HG03432 (cell line): ENCODE data around the gene CYREN.
A peak's percentile ranks its signal among the peaks of the same experiment; 100 is the strongest.

Experiments
- ATAC-seq: cut with Tn5 transposase; IDR thresholded peaks from one replicate; pipeline ENCODE4 v1.9.1; 2021; ENCODE audit warnings: mild to moderate bottlenecking, moderate library complexity; ENCODE audit not compliant: unreplicated experiment

Gene CYREN

DNA sequence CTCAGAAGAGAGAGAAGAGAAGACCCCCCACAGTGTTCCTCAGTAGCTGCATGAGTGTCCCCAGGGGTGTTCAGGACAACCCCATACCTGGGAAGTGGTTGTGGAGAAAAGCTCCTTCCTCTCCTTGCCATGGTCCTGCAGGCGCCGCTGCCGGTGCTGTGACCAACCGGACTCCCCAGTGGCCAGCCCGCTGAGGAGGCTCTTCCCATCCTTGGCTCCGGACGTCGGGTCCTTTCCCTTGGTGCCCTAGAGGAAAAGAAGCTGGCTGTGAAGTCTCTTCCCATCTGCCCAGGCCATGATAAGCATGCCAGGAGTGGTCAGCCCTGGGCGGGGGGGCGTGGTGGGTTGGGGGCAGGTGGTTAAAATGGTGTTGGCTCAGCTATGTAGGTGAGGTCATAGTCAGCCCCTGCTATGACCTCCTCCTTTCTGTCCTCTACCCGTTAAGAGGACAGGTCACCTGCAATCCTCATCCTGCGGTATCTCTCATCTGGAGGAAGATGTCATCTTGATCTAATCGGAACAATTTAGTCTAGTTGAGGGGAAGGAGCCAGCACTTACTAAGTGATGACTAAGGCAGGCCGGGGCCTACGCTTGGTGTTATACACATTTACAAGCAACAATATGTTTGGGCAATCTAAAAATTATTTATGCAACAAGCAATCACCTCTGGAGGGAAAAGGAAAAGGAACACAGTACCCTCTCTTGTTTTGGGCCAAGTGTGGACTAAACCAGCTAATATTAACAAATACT is 27.6 kb upstream of the CYREN start:
- no peak for ATAC-seq

DNA sequence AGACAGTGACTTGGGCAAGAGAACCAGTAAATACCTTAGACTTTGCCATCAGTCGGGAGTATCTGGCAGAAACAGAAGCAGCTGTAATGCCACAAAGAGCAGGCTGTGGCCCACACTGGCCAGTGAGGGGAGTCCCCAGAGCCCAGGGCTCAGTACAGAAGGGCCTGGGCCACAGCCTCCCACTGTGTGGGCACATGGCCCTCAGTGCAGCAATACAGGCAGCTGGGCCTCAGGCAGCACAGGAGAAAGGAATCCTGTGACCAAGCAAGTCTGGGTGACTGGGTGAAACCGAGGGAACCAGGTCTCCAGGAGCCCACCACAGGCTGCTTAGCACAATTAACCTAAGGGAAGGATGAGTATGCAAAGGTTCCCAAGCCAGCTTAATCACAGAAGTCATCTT is 26.8 kb upstream of the CYREN start:
- ATAC-seq = no peak

GRCh38 chr7:135195968-135196629 is 25.6 kb upstream of the CYREN start:
- no peak for ATAC-seq

GRCh38 chr7:135195156-135195555 is 24.6 kb upstream of the CYREN start:
- ATAC-seq = no peak

DNA sequence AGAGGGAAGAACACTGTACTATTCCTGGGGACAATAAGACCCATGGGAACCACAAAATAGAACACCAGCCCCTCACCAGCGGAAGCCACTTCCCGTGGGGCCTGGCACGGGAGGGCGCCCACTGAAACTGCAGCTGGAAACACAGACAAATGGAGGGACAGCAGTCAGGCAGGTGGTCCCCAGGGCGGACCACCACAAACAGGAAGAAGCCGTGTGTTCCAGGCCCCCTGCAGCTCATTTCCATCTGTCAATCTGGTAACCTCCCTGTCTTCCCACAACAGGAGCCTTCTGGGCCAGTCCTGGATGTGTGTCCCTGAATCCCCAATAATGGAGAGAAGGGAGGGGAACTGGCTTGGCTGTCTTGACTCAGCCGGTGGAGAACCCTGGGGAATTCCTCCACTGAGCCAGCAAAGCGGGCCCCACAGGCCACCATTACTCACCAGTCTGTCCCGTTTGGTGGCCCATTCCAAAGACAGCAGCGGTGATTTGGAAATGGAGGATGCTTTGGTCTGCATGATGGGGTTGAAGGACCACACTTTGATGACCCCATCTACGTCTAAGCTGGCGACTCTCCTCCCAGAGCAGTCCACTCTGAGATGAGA is 24.1 kb upstream of the CYREN start:
- no peak for ATAC-seq

- ATAC-seq = no peak
Measured at GRCh38 chr7:135193615-135194081, 23.1 kb upstream of the CYREN start.

GRCh38 chr7:135192914-135193536 is 22.5 kb upstream of the CYREN start:
- no peak for ATAC-seq

GRCh38 chr7:135190703-135191102 is 20.2 kb upstream of the CYREN start:
- ATAC-seq = no peak

DNA sequence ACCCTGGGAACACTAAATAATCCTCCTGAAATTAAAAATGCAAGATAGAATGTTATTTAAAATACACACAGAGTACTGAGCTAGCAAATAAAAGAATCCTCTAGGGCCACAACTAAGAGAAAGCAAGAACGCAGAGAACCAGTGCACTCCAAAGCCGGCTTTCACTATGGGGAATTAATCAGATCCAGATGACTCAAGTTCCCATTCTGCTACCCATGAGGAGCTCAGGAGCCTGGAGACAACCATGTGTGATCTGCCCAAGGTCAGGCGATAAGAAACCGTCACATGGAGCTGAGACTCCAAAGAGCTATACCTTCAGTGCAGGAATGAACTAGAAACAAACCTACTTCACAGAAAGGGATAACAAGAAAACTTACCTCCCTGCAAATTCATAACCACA is 19.5 kb upstream of the CYREN start:
- no peak for ATAC-seq

- no peak for ATAC-seq
Measured at GRCh38 chr7:135189221-135189662, 18.7 kb upstream of the CYREN start.

DNA sequence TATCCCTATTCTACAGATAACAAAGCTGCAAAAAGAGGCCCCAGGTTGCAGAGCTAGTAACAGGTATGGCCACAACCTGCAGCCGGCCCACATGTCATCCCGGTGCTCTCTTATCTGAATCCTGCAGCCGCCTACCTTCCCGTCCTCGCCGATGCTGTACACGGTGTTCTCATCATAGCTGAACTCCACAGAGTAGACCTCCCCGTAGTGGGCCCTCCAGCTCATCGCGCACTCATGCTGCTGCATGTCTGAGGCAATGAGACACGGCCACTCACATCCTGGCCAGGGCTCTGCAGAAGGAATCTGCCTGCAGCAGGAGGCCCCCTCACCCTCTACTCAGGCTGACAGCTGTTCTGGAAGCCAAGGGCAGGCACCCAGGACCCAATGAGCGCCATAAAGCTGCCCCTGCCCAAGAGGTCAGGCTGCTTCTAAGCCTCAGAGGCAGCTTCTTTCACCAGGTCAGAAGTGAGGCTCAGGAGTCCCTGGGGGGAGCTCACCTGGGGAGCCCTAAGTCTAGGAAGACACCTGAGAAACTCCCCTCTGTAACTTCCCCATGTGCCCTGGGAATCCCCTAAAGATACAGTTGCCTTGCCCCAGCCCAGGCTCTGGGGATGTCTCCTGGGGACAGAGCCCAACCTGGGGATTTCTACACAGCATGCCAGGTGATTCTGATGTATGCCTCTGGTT is 17.9 kb upstream of the CYREN start:
- ATAC-seq = peak; percentile 54

DNA sequence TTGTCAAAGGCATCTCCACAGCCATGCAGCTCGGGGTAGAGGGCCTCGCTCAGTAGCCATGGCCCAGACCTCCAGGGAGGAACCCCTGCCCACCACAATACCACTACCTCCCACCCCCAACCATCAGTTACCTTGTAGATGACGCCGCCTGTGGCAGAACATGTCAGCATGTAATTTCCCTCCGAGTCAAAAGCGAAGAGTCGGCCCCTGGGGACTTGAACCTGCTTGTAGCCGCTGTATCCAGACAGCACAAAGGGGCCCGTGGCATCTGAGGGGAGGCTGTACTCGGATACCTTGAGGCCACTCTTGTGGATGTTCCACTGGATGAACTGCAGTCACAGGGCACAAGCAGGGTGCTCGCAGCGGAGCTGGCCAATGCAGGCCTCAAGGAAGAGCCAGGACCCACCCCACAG is 16.3 kb upstream of the CYREN start:
- no peak for ATAC-seq

GRCh38 chr7:135186261-135186540 is 15.7 kb upstream of the CYREN start:
- ATAC-seq = no peak

- no peak for ATAC-seq
Measured at GRCh38 chr7:135185471-135186260, 15.2 kb upstream of the CYREN start.

DNA sequence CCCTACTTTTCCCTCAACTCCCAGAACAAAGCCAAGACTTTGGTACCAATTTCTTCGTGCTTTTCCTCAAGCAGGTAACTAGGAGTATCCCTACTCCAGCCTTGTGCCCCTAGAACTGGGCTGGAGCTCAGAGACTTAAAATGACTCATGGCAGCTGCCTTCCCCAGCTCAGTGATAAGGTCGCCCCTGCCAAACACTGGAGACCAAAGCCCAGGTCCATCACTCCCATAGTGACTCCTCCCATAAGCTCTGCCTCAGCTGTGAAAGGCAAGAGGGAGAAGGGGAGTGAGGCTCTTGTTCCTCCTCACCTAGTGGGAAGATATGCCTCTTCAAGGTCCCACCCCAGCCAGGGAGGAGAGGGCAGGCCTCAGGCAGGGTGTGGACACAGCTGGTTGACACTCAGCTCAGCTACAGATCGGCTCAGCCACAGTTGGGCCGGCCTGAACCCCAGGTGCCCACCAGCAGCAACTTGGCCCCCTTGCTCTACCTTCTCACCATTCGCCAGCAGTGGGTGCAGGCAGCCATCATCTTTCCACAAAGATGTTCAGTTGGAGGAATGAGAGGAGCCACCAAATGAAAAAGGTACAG is 13.8 kb upstream of the CYREN start:
- no peak for ATAC-seq

- ATAC-seq = no peak
Measured at GRCh38 chr7:135183478-135183877, 13.0 kb upstream of the CYREN start.

DNA sequence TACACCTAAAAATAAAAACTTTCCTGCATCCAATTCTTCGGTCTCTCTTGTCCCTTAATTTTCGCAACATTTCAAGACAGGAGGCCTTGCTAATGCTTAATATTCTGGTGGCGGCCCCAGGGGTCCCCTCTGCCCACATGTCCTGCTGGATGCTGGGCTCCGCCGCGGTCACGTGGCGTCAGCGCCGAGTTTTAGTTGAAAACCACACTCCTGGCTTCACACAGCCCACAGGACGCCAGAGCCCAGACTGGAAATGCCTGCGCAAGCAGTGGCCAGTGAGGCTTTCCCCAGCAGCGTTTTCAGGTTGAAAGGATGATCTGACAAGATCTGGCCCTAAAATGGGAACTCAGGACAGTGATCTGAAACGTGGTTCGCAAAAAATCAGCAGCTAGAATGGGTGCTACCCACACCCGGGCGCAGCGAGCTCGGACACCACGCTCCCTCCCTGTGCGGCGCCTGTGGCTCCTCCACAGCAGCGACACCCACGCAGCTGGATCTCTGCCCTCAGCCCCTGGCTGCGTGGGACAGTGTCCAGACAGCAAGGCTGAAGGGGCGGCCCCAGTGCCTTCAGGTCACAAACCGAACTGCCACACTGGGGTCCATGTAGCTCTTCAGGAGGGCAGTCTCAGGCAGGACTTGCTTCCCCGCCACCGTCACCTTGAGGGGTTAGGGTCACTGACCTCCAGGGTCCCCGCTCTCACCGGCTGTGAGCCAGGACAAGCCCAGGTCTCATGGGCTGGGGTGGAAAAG is 11.6 kb upstream of the CYREN start:
- ATAC-seq = no peak

DNA sequence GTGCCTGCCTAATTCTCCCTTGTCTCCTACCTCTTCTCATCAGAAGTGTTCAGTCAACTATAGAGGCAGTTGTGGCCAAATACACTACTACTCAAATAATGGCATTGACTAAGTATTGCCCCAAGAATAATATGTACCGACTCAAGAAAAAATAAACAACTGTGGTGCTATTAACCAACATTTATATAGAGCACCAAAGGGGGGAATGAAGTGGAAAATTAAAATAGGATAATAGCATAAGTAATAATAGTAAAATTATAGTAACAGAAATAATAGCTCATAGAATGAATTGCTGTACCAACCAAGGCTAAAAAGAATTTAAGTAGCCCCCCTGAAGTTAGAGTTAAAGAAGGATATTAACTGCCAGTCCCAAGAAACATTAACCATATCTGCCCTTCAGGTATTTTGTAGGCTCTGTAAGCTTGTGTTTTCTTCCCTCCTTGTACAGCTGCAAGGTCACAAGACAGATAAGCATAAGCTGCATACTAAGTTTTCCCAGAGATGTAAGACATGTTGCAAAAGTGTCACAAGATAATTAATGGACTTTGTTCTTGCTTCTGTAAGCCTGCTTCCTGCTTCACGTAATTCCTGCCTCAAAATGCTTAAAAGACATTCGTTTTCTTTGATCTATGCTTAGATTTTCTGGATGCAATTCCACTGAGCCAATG is 10.9 kb upstream of the CYREN start:
- ATAC-seq = no peak

- no peak for ATAC-seq
Measured at GRCh38 chr7:135180122-135180521, 9.6 kb upstream of the CYREN start.
